ENCODE results near the gene NMNAT2. TPM values are rescaled to one million over a fixed set of nuclear protein-coding genes. Genes with fewer than 3 reads are reported as not detected.

The NMNAT2 gene
- total RNA-seq, 1 experiment from 2014 or later: 11.4 TPM

- H3K23ac ChIP-seq (ENCODE audit: insufficient read length, low read depth, low read length): no peak overlapping the region
- no peak overlapping the region for H2BK15ac ChIP-seq (ENCODE audit: low read depth, low read length)
- H3T11ph ChIP-seq (ENCODE audit: low read length): no peak overlapping the region
- H2BK120ac ChIP-seq (ENCODE audit: low read depth, low read length, poor library complexity, severe bottlenecking): no peak overlapping the region
- H2BK12ac ChIP-seq (ENCODE audit: insufficient read length, low read depth, low read length): no peak overlapping the region
- no peak overlapping the region for H4K5ac ChIP-seq (ENCODE audit: insufficient read length, low read depth, low read length)
- no peak overlapping the region for H2BK5ac ChIP-seq (ENCODE audit: insufficient read length, low read length)
- no peak for DNase-seq
- H3K18ac ChIP-seq (ENCODE audit: insufficient read length, low read depth, low read length): no peak overlapping the region
- H3K36me3 Mint-ChIP-seq (ENCODE audit: insufficient read depth in 1 of 3, low read depth in 3 of 3): peaks cover 2 to 9% (median 4%) of the 10 kb centered on the region in 3 experiments; a peak in 5 of 7 replicates
- no peaks in the 10 kb centered on the region for H3K9me3 ChIP-seq (ENCODE audit: control insufficient read depth, low read depth, low read length)
- no peak overlapping the region for H3K14ac ChIP-seq (ENCODE audit: insufficient read depth, low read length)
- no peak overlapping the region for H3K4me2 ChIP-seq (ENCODE audit: insufficient read depth, insufficient read length, low read length)
- H3K9me3 Mint-ChIP-seq: peaks cover 0 to 3% of the 10 kb centered on the region in 2 experiments; a peak in 2 of 5 replicates
- H3K4ac ChIP-seq (ENCODE audit: low read depth, low read length): no peak overlapping the region
- H3K27me3 ChIP-seq (ENCODE audit: insufficient read depth, low read length): no peaks in the 10 kb centered on the region
- no peak overlapping the region for H2BK20ac ChIP-seq (ENCODE audit: low read depth, low read length, poor library complexity, severe bottlenecking)
- no CpG with 5 or more reads among the region's 5 CpGs for WGBS (ENCODE audit: extremely low coverage, insufficient read length, low lambda C conversion rate)
- no peak overlapping the region for H3K56ac ChIP-seq (ENCODE audit: insufficient read length, low read depth, low read length)
- H3K79me1 ChIP-seq (ENCODE audit: insufficient read depth, low read depth, low read length, poor library complexity, severe bottlenecking): no peaks in the 10 kb centered on the region
- H3K23me2 ChIP-seq (ENCODE audit: insufficient read length, low read depth, low read length, poor library complexity, severe bottlenecking): no peaks in the 10 kb centered on the region
- H3K27me3 Mint-ChIP-seq (ENCODE audit: low read depth): no peaks in the 10 kb centered on the region
- H3K79me2 ChIP-seq (ENCODE audit: insufficient read depth, low read length): no peaks in the 10 kb centered on the region
- H2AFZ ChIP-seq (ENCODE audit: low read length): no peak overlapping the region
- H3K27ac ChIP-seq (ENCODE audit: insufficient read length, low read depth, low read length): no peak overlapping the region
- no peaks in the 10 kb centered on the region for H3K4me1 ChIP-seq (ENCODE audit: insufficient read depth, low read length)
- no peak overlapping the region for H4K91ac ChIP-seq (ENCODE audit: insufficient read length, low read depth, low read length)
- H3K27ac Mint-ChIP-seq: peak overlapping the region in 1 of 3 experiments; percentile 62; a peak in 4 of 7 replicates
- no peak overlapping the region for H3K9ac ChIP-seq (ENCODE audit: extremely low read depth, insufficient read length, low read length)
- no peak overlapping the region for H3K4me3 Mint-ChIP-seq
- peaks cover 20 to 23% of the 10 kb centered on the region in 2 experiments for H3K4me1 Mint-ChIP-seq
- no peak for TF ChIP-seq CTCF (conservative IDR thresholded peaks at IDR 0.05)
- H4K8ac ChIP-seq (replicated peaks; ENCODE audit: insufficient read length, low read depth, low read length): no peak overlapping the region
- H4K20me1 ChIP-seq (ENCODE audit: control insufficient read depth, insufficient read depth, insufficient read length): no peaks in the 10 kb centered on the region
- H2AK5ac ChIP-seq (ENCODE audit: insufficient read length, low read length): no peak overlapping the region
Observed at GRCh38 chr1:183284086-183284485, 134.1 kb downstream of the NMNAT2 start.
